Measurements from ENCODE around the gene OR52B6.
"Not testable (repeated sequence)": the region's sequence is repeated elsewhere in the genome, so short reads cannot be mapped to it uniquely, and the experiment has no call there.

OR52B6 gene

GRCh38 chr11:5596607-5597201 is 16.0 kb downstream of the OR52B6 start, which contains the start of gene TRIM6:
Gene TRIM6, plus strand, starts transcription at chr11:5596637. Its CDS starts 261 bp downstream, at chr11:5596898.
- DNase-seq = peak; percentile 74

GRCh38 chr11:5597953-5598352 is 17.3 kb downstream of the OR52B6 start:
- no peak for DNase-seq

GRCh38 chr11:5600374-5600851 is 19.7 kb downstream of the OR52B6 start:
- DNase-seq = peak; percentile 63

GRCh38 chr11:5602791-5603190 is 22.1 kb downstream of the OR52B6 start:
- not testable (repeated sequence) for DNase-seq

GRCh38 chr11:5603326-5603725 is 22.6 kb downstream of the OR52B6 start:
- peak; percentile 39 for DNase-seq

- DNase-seq = no peak
These were observed 24.2 kb downstream of the OR52B6 start for GRCh38 chr11:5604896-5605295.

- DNase-seq = no peak
These were observed 25.2 kb downstream of the OR52B6 start for GRCh38 chr11:5605849-5606248.

- DNase-seq = no peak
These were observed 28.1 kb downstream of the OR52B6 start for GRCh38 chr11:5608808-5609207.

GRCh38 chr11:5610446-5610845 is 29.8 kb downstream of the OR52B6 start:
- no peak for DNase-seq

GRCh38 chr11:5611627-5612026 is 30.9 kb downstream of the OR52B6 start:
- DNase-seq = no peak

GRCh38 chr11:5618807-5619206 is 38.1 kb downstream of the OR52B6 start:
- no peak for DNase-seq

GRCh38 chr11:5620651-5621521 is 40.2 kb downstream of the OR52B6 start:
- no peak for DNase-seq

- DNase-seq = no peak
These were observed 40.9 kb downstream of the OR52B6 start for GRCh38 chr11:5621580-5621979.

- DNase-seq = no peak
These were observed 42.1 kb downstream of the OR52B6 start for GRCh38 chr11:5622802-5623201.

- peak; percentile 64 for DNase-seq
These were observed 44.0 kb downstream of the OR52B6 start, which contains the start of gene TRIM34 for GRCh38 chr11:5624489-5625279. Gene TRIM34, plus strand, starts transcription at chr11:5625001. Its CDS starts 7,331 bp downstream, at chr11:5632332.

- DNase-seq = no peak
These were observed 44.6 kb downstream of the OR52B6 start for GRCh38 chr11:5625281-5625680.

- DNase-seq = no peak
These were observed 45.5 kb downstream of the OR52B6 start for GRCh38 chr11:5626196-5626595.

- DNase-seq = no peak
These were observed 50.7 kb downstream of the OR52B6 start for GRCh38 chr11:5631417-5631816.
